HepG2 (cell line): ENCODE results near the gene PRKAR2B. TPM values are rescaled to one million over a fixed set of nuclear protein-coding genes. Genes with fewer than 3 reads are reported as not detected.
A peak's percentile ranks its signal among the peaks of the same experiment; 100 is the strongest.

Source experiments
- ASH2L ChIP-seq: fragments of 300-600, 200-600 bp; sonication (generic); IDR thresholded peaks from 2 replicates; pipeline ENCODE4 v1.7.0; 2017; ENCODE audit warnings: low read depth, mild to moderate bottlenecking, moderate library complexity, mixed read lengths, low read length; ENCODE audit not compliant: insufficient read length
- BCLAF1 ChIP-seq: fragments of 450-650 bp; IDR thresholded peaks from 2 replicates; pipeline ENCODE4 v1.6.1; 2017; ENCODE audit warnings: mild to moderate bottlenecking
- CENPX ChIP-seq: sonication (generic); formaldehyde crosslinking; IDR thresholded peaks from 2 replicates; pipeline ENCODE4 v1.9.0; 2021; ENCODE audit warnings: mild to moderate bottlenecking, missing genetic modification reagents, moderate library complexity
- CREB1 ChIP-seq, 2 experiments: fragments of 450-650 bp in 1 of 2; IDR thresholded peaks; 2 replicates each; pipeline ENCODE4 v1.6.1; 2016 to 2017; ENCODE audit warnings: control low read depth in 1 of 2, mild to moderate bottlenecking in 1 of 2, missing compliant biosample characterization in 1 of 2, missing genetic modification characterization in 1 of 2
- CREM ChIP-seq, 2 experiments: sonication (generic) in 1 of 2; formaldehyde crosslinking in 1 of 2; IDR thresholded peaks; 2 replicates each; pipeline versions ENCODE4 v1.4.0 to v1.6.1; 2016 to 2020; ENCODE audit warnings: antibody characterized with exemption in 1 of 2, mild to moderate bottlenecking in 1 of 2, missing genetic modification reagents in 1 of 2
- ETV5 ChIP-seq: IDR thresholded peaks from 2 replicates; pipeline ENCODE4 v1.6.1; 2018; ENCODE audit warnings: missing biosample characterization, missing genetic modification reagents, inconsistent platforms, borderline replicate concordance
- HDAC1 ChIP-seq: sonication (generic); formaldehyde crosslinking; IDR thresholded peaks from 2 replicates; pipeline ENCODE4 v1.5.1; 2020; ENCODE audit warnings: mild to moderate bottlenecking, missing genetic modification reagents
- HMGA1 ChIP-seq: sonication (generic); formaldehyde crosslinking; conservative IDR thresholded peaks from 2 replicates; pipeline ENCODE4 v1.4.0; 2020; ENCODE audit warnings: missing genetic modification reagents
- ISL2 ChIP-seq: sonication (generic); formaldehyde crosslinking; IDR thresholded peaks from 2 replicates; pipeline ENCODE4 v1.5.0; 2020; ENCODE audit warnings: missing genetic modification reagents
- JUND ChIP-seq: sonication (generic); formaldehyde crosslinking; IDR thresholded peaks from 2 replicates; pipeline ENCODE4 v1.8.0; 2022; ENCODE audit warnings: mild to moderate bottlenecking, missing genetic modification reagents
- KMT2B ChIP-seq: IDR thresholded peaks from 2 replicates; pipeline ENCODE4 v1.6.1; 2016; ENCODE audit warnings: missing genetic modification reagents, missing compliant biosample characterization
- RBM22 ChIP-seq: fragments of 200-400 bp; formaldehyde crosslinking; optimal IDR thresholded peaks from 2 replicates; pipeline ENCODE3; 2017; ENCODE audit warnings: mild to moderate bottlenecking, low read length, moderate library complexity
- REST ChIP-seq, 2 experiments: IDR thresholded peaks; 2 replicates each; pipeline ENCODE4 v1.6.1; 2011 to 2012; ENCODE audit warnings: low read length in 2 of 2, borderline replicate concordance in 1 of 2, low read depth in 1 of 2, mild to moderate bottlenecking in 1 of 2, moderate library complexity in 1 of 2
- THAP7 ChIP-seq: sonication (generic); formaldehyde crosslinking; IDR thresholded peaks from 2 replicates; pipeline ENCODE4 v1.8.1; 2023; ENCODE audit warnings: mild to moderate bottlenecking, missing genetic modification reagents
- YY1 ChIP-seq: IDR thresholded peaks from 2 replicates; pipeline ENCODE4 v1.6.1; 2011; ENCODE audit warnings: low read length, low read depth, moderate library complexity, mild to moderate bottlenecking; ENCODE audit not compliant: insufficient read depth, insufficient replicate concordance
- ZBTB21 ChIP-seq: sonication (generic); formaldehyde crosslinking; IDR thresholded peaks from 2 replicates; pipeline ENCODE4 v1.4.0; 2020; ENCODE audit warnings: missing genetic modification reagents
- ZNF503 ChIP-seq: sonication (generic); formaldehyde crosslinking; IDR thresholded peaks from 2 replicates; pipeline ENCODE4 v1.4.0; 2020; ENCODE audit warnings: missing genetic modification reagents
- ZNF615 ChIP-seq: sonication (generic); formaldehyde crosslinking; IDR thresholded peaks from 2 replicates; pipeline ENCODE4 v1.5.0; 2020; ENCODE audit warnings: mild to moderate bottlenecking, missing genetic modification reagents, borderline replicate concordance
- ZNF777 ChIP-seq: sonication (generic); formaldehyde crosslinking; IDR thresholded peaks from 2 replicates; pipeline ENCODE4 v1.4.0; 2020; ENCODE audit warnings: missing genetic modification reagents
- polyA plus RNA-seq, 8 experiments: library from polyadenylated mRNA; depleted of rRNA in 3 of 8; stranded (reverse) in 7 of 8; unstranded in 1 of 8; fragments of >200 nt; fragmentation: Illumina TruSeq in 4 of 8; extraction: Trizol in 4 of 8; gene quantifications; 2 replicates each; pipeline versions ENCODE4 v1.2.1 to v1.2.3, GENCODE V29; 2011 to 2016; ENCODE audit warnings: low read depth in 4 of 8, missing spikeins in 1 of 8, mixed read lengths in 1 of 8; ENCODE audit not compliant: insufficient read depth in 1 of 8
- total RNA-seq, 5 experiments: library from RNA; depleted of rRNA; stranded (reverse); fragments of >200 nt; fragmentation: Illumina TruSeq; extraction: Trizol; gene quantifications; 2 replicates each; pipeline ENCODE4 v1.2.3, GENCODE V29; 2016; ENCODE audit warnings: low read depth in 1 of 5

The PRKAR2B gene
- total and polyA plus RNA-seq, 2 of the 13 experiments (the other 11 are each of a cell fraction or from before 2014, with no cell fraction given) = not detected

- TF ChIP-seq JUND (CRISPR knock-in tag) (peak; percentile 34; the same call in 1 of the 2 replicates), ISL2 (0 out of 2 replicates have a peak, but pooled peaks have one; percentile 7), BCLAF1 (no peak), CENPX (CRISPR knock-in tag) (no peak), HDAC1 (CRISPR knock-in tag) (0 out of 2 replicates have a peak, but pooled peaks have one; percentile 18), ZNF615 (CRISPR knock-in tag) (0 out of 2 replicates have a peak, but pooled peaks have one; percentile 63), ZNF503 (no peak), YY1 (peak; percentile 83), THAP7 (CRISPR knock-in tag) (no peak), KMT2B (CRISPR knock-in tag) (no peak), RBM22 (no peak), ASH2L (peak; percentile 9), ZBTB21 (CRISPR knock-in tag) (peak; percentile 82), ZNF777 (CRISPR knock-in tag) (no peak), CREB1 (IDR thresholded peaks at IDR 0.05) (peak; percentile 86), CREB1 (CRISPR knock-in tag; IDR thresholded peaks at IDR 0.05) (no peak), HMGA1 (CRISPR knock-in tag) (no peak), REST (IDR thresholded peaks at IDR 0.05; ENCODE audit: borderline replicate concordance in 1 of 2, low read depth in 1 of 2, low read length in 2 of 2) (0 out of 4 replicates have a peak, but pooled peaks of 1 of the 2 experiments have one; percentile 21), CREM (IDR thresholded peaks at IDR 0.05) (no peak), CREM (CRISPR knock-in tag; IDR thresholded peaks at IDR 0.05) (no peak), ETV5 (CRISPR knock-in tag) (no peak)
Measured at GRCh38 chr7:107167483-107168232, 123.2 kb downstream of the PRKAR2B start (continued).
